Measurements from ENCODE around the gene HDAC4. TPM values are rescaled to one million over a fixed set of nuclear protein-coding genes. Genes with fewer than 3 reads are reported as not detected.
A peak's percentile ranks its signal among the peaks of the same experiment; 100 is the strongest.

Gene HDAC4
- total RNA-seq, 4 donors from 2014 or later: 21.6 to 72.7 (median 35.2) TPM

DNA sequence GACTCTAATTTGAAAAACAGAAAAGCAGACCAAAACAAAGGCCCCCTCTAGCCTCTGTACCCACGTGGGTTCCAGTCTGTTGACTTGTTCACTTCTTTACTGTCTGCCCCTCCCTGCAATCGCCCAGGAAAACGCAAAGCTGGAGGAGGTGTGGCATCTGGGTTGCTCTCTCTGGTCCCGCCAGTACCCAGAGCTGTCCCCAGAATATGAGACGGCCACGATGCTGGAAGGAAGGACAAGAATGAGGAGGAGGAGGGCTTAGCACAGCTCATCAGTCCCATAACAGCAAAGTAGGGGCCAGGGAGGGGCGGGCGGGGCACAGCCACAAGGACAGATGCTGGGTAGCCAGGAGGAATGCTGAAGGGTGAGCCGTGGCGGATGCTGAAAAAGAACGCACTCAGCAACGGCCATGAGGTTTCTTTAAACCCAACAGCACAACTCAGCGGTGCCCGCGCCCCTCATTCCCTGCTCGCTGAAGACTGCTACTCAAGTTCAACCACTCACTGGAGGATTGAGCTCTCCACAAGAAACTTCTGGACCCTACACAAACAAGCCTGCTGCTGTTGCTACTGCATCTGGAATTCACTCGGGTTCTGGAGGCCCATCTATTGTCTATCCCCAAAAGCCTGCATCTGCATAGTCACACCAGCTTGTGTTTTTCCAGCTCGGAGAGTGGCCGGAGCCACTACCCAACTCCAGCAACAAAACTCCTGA lies 187.7 kb downstream of the HDAC4 start:
- intact Hi-C loops (cut with DNase I): no loop called here
- 70 to 81% methylated on average over 7 to 9 of the region's 19 CpGs for WGBS, 2 donors
- TF ChIP-seq, protein P1, sequence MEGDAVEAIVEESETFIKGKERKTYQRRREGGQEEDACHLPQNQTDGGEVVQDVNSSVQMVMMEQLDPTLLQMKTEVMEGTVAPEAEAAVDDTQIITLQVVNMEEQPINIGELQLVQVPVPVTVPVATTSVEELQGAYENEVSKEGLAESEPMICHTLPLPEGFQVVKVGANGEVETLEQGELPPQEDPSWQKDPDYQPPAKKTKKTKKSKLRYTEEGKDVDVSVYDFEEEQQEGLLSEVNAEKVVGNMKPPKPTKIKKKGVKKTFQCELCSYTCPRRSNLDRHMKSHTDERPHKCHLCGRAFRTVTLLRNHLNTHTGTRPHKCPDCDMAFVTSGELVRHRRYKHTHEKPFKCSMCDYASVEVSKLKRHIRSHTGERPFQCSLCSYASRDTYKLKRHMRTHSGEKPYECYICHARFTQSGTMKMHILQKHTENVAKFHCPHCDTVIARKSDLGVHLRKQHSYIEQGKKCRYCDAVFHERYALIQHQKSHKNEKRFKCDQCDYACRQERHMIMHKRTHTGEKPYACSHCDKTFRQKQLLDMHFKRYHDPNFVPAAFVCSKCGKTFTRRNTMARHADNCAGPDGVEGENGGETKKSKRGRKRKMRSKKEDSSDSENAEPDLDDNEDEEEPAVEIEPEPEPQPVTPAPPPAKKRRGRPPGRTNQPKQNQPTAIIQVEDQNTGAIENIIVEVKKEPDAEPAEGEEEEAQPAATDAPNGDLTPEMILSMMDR (IDR thresholded peaks at IDR 0.05): no peak
- TF ChIP-seq POLR2A (IDR thresholded peaks at IDR 0.05): no peak
- H3K27me3 ChIP-seq: no peaks in the 10 kb centered on the region
- H3K4me3 ChIP-seq: no peak overlapping the region
- DNase-seq: no peak
- peak overlapping the region in 3 of 4 donors; percentile 38 to 55 (median 43) for H3K27ac ChIP-seq
- H3K9me3 ChIP-seq: no peaks in the 10 kb centered on the region
- H3K36me3 ChIP-seq: peaks cover 0 to 6% (median 0%) of the 10 kb centered on the region in 3 donors
- peaks cover 0 to 69% (median 24%) of the 10 kb centered on the region in 3 donors for H3K4me1 ChIP-seq

DNA sequence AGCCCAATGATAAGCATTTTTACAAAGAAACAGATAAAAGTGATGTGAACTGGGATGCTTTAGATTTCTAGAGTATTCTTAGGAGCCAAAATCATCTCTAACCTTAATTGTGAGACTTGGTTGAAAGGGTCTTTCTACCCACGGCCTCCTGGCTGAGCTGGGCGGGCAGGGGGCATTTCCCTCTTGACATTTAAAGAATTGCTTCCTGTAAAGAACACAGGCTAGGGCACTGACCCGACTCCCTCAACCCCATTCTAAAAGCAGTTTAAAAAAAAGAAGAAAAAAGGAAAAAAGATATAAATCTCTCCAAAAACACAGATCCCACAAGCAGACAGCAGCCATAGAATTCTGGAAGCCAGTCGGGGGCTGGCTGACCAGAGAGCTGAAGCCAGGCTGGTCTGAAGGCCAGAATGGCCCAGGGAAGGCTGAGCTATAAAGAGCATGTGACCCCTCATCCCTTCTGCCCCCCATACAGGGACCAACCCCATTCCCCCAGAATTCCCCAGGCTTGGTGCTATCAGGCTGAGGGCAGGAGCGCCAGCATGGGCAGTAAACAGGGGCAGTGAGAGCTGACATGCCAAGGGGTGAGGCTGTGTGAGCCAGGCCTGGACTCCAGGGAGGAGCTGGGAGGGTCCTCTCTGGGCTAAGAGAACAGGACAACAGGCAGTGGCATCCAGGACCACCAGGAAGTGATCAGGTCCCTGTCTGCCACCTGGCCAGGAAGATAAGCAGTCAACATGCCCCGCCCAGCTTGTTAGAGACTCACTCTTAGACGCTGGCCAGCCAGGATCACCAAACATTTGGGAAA lies 188.5 kb downstream of the HDAC4 start:
- H3K4me1 ChIP-seq: peaks cover 0 to 69% (median 24%) of the 10 kb centered on the region in 3 donors
- DNase-seq: no peak
- peak overlapping the region in 3 of 4 donors; percentile 38 to 55 (median 43) for H3K27ac ChIP-seq

DNA sequence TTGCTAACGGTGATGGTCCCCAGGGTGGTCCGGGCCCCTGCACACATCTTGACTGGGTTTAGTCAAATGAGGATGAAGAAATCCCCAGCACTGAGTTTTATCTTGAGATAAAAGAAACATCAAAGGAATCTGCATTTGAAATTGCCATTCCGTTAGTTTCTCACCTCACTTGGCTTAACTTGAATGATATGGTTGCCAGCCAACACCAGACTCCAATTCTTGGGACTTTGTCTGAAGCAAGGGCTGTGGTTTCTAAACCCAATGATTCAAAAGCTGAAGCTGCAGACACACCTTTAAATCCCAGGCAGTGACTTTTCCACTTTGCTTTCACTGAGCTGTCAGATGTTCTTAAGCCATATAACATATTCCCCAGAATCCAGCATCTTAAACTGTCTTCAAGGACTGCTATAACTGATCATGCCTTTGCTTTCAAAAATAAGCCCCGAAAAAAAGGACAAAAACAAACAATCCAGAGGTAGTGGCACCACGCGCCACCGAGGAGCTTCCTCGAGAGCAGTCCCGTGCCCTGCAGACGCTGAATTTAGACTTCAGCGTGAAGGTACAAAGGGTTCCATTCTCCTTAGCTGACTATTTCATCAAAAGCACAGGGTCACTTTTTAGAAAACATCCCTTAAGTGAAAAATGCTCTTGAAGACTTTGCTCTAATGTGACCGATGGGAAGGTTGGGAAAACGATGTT lies 189.3 kb downstream of the HDAC4 start:
- TF ChIP-seq, protein P1 (IDR thresholded peaks at IDR 0.05): no peak
- no peak for TF ChIP-seq POLR2A (IDR thresholded peaks at IDR 0.05)
- intact Hi-C loops (cut with DNase I): no loop called here
- no peaks in the 10 kb centered on the region for H3K27me3 ChIP-seq
- no peak overlapping the region for H3K4me3 ChIP-seq
- no peak for DNase-seq
- H3K27ac ChIP-seq: peak overlapping the region in 2 of 4 donors; percentile 1 to 38
- no peaks in the 10 kb centered on the region for H3K9me3 ChIP-seq
- peaks cover 0 to 62% (median 18%) of the 10 kb centered on the region in 3 donors for H3K4me1 ChIP-seq
- 70 to 74% methylated on average over 13 of the region's 13 CpGs for WGBS, 2 donors
- peaks cover 0 to 6% (median 0%) of the 10 kb centered on the region in 3 donors for H3K36me3 ChIP-seq

More for the DNA sequence above, 188.5 kb downstream of the HDAC4 start:
- Histone ChIP-seq H3K9me3 (no peaks in the 10 kb centered on the region), H3K4me3 (no peak overlapping the region), H3K36me3 (peaks cover 0 to 6% (median 0%) of the 10 kb centered on the region in 3 donors), H3K27me3 (no peaks in the 10 kb centered on the region)
- TF ChIP-seq, protein P1 (IDR thresholded peaks at IDR 0.05): no peak
- TF ChIP-seq POLR2A (IDR thresholded peaks at IDR 0.05): no peak
- 72 to 87% methylated on average over 5 of the region's 7 CpGs for WGBS, 2 donors
- intact Hi-C loops (cut with DNase I): no loop called here

DNA sequence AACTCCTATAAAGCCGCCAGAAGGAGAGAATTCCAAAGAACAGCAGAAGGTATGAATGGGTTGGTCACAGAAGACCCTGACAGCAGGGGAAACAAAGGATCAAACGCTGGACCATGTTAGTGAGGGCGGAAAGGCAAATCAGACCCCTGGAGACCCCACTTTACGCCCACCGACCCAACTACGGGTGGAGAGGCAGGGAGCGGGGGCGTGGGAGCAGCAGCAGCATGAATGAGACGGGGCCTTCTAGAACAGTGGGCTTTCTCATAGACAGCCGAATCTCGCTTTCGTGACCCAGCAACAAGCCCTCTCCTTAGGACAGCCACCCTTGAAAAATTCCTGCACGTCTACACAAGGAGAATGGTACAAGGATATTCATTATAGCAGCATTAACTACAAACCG lies 191.0 kb downstream of the HDAC4 start:
- H3K4me3 ChIP-seq: no peak overlapping the region
- H3K27me3 ChIP-seq: no peaks in the 10 kb centered on the region
- TF ChIP-seq POLR2A (IDR thresholded peaks at IDR 0.05): no peak
- TF ChIP-seq, protein P1 (IDR thresholded peaks at IDR 0.05): no peak
- intact Hi-C loops (cut with DNase I): no loop called here
- WGBS, 2 donors: 91 to 93% methylated on average over 13 to 14 of the region's 14 CpGs
- no peaks in the 10 kb centered on the region for H3K9me3 ChIP-seq
- peaks cover 0 to 6% (median 0%) of the 10 kb centered on the region in 3 donors for H3K36me3 ChIP-seq
- H3K4me1 ChIP-seq: peaks cover 0 to 47% (median 15%) of the 10 kb centered on the region in 3 donors
- no peak for DNase-seq
- no peak overlapping the region for H3K27ac ChIP-seq
